ENCODE measurements around the gene IFT81. TPM values are rescaled to one million over a fixed set of nuclear protein-coding genes. Genes with fewer than 3 reads are reported as not detected.
A peak's percentile ranks its signal among the peaks of the same experiment; 100 is the strongest.

IFT81 gene
- total and polyA plus RNA-seq, 7 experiments from 2014 or later = 0.66 to 1.3 (median 1.0) TPM

DNA sequence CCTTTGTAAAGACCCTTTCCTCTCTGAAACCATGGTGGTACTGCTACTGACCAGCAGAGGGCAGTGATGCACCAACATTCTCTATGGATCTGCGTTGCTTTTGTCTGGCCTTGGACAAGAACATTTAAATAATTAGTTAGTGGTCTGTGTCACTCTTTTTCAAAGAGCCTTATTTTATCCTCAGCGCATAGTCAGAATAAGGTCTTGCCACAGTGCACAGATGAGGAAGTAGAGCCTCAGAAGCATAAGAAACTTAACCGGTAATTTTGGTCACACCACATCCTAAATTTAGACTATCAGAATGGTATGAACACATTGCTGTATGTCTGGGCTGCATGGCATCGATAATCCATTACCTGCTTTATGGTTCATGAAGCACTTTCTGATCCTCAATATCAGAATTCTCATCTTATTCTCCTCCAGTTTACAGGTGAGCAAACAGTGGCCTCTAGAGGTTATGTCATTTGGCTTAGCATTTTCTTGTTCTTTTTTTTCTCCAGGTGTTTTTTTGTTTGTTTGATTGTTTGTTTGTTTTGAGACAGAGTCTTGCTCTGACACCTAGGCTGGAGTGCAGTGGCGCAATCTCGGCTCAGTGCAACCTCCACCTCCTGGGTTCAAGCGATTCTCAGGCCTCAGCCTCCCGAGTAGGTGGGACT lies 23.7 kb upstream of the IFT81 start:
- Mint-ChIP-seq H3K36me3 (no peaks in the 10 kb centered on the region), H3K27me3 (no peaks in the 10 kb centered on the region), H3K4me1 (peaks cover 0 to 13% (median 8%) of the 10 kb centered on the region in 7 donors), H3K9me3 (no peaks in the 10 kb centered on the region), H3K27ac (peak overlapping the region in 4 of 9 donors; percentile 3 to 69 (median 42)), H3K4me3 (peak overlapping the region in 2 of 10 donors; percentile 12 to 44)
- H3K36me3 ChIP-seq (ENCODE audit: control insufficient read depth in 2 of 3, insufficient read depth in 3 of 3, low read length in 3 of 3) = no peaks in the 10 kb centered on the region
- intact Hi-C loops (cut with micrococcal nuclease) = loop anchor here (1.0 to 5.0 kb wide), 15 partner anchors 21 to 788 kb away; partner anchors contain the start of genes ATP2A2 (in 1 of the 2), C12orf76 (in 1 of the 2) and IFT81 (in 1 of the 2)
- ChIA-PET POLR2A (interaction anchor here (0.6 to 1.0 kb wide), 2 partner anchors 324 to 331 kb away, joined by 3 to 5 read pairs; no protein-coding TSS in a partner anchor), CTCF (interaction anchor here (0.6 to 2.8 kb wide), 8 partner anchors 54 to 1534 kb away, joined by 3 to 24 read pairs (median 6); no protein-coding TSS in a partner anchor)
- no peaks in the 10 kb centered on the region for H3K9me3 ChIP-seq (ENCODE audit: control insufficient read depth in 2 of 3, low read length in 3 of 3)
- DNase-seq (peak in 8 of 9 donors; percentile 33 to 60 (median 55)), ATAC-seq (peak; percentile 92)
- no peaks in the 10 kb centered on the region for H3K27me3 ChIP-seq (ENCODE audit: control insufficient read depth in 2 of 2, insufficient read depth in 2 of 2, low read length in 2 of 2)
- peaks cover 3 to 4% of the 10 kb centered on the region in 2 donors for H3K4me1 ChIP-seq (ENCODE audit: control insufficient read depth in 2 of 2, insufficient read depth in 2 of 2, low read length in 2 of 2)
- no peak overlapping the region for H3K27ac ChIP-seq (ENCODE audit: low read depth, low read length)
- H3K4me3 ChIP-seq (ENCODE audit: low read length) = no peak overlapping the region

DNA sequence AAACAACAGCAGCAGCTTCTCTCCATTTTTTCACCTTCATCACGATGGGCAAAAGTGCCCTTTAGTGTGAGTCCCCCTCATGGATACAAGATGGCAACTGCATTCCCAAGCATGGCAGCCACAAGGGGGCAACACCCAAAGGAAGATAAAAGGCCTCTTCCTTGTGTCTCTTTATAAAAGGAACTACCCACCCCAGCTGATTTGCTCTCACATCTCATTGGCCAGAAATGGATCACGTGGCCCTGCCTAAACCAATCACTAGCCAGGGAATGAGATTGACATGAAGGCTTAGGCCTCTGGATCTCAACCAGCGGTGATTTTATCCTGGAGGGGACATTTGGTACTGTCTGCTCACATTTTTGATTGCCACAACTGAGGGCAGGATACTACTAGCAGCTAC lies 21.9 kb upstream of the IFT81 start:
- intact Hi-C loops (cut with micrococcal nuclease) = loop anchor here (5.0 kb wide), 3 partner anchors 295 to 500 kb away; no protein-coding TSS in a partner anchor
- DNase-seq = peak in 4 of 9 donors; percentile 5 to 25 (median 18)
- H3K27me3 Mint-ChIP-seq = peaks cover 0 to 3% (median 0%) of the 10 kb centered on the region in 5 donors
- peaks cover 0 to 13% (median 8%) of the 10 kb centered on the region in 7 donors for H3K4me1 Mint-ChIP-seq
- peak; percentile 53 for ATAC-seq
- POLR2A ChIA-PET = interaction anchor here (1.6 kb wide), 1 partner anchor 329 kb away, joined by 4 read pairs; no protein-coding TSS in a partner anchor
- CTCF ChIA-PET = interaction anchor here (0.6 to 2.4 kb wide), 4 partner anchors 125 to 329 kb away, joined by 3 to 24 read pairs (median 6); no protein-coding TSS in a partner anchor
- no peaks in the 10 kb centered on the region for H3K9me3 ChIP-seq (ENCODE audit: control insufficient read depth in 2 of 3, low read length in 3 of 3)
- H3K4me3 Mint-ChIP-seq = no peak overlapping the region
- no peaks in the 10 kb centered on the region for H3K9me3 Mint-ChIP-seq
- peaks cover 3 to 4% of the 10 kb centered on the region in 2 donors for H3K4me1 ChIP-seq (ENCODE audit: control insufficient read depth in 2 of 2, insufficient read depth in 2 of 2, low read length in 2 of 2)
- H3K4me3 ChIP-seq (ENCODE audit: low read length) = no peak overlapping the region
- no peak overlapping the region for H3K27ac ChIP-seq (ENCODE audit: low read depth, low read length)
- no peaks in the 10 kb centered on the region for H3K36me3 Mint-ChIP-seq
- no peaks in the 10 kb centered on the region for H3K36me3 ChIP-seq (ENCODE audit: control insufficient read depth in 2 of 3, insufficient read depth in 3 of 3, low read length in 3 of 3)
- H3K27ac Mint-ChIP-seq = peak overlapping the region in 2 of 9 donors; percentile 9 to 54
- H3K27me3 ChIP-seq (ENCODE audit: control insufficient read depth in 2 of 2, insufficient read depth in 2 of 2, low read length in 2 of 2) = no peaks in the 10 kb centered on the region

DNA sequence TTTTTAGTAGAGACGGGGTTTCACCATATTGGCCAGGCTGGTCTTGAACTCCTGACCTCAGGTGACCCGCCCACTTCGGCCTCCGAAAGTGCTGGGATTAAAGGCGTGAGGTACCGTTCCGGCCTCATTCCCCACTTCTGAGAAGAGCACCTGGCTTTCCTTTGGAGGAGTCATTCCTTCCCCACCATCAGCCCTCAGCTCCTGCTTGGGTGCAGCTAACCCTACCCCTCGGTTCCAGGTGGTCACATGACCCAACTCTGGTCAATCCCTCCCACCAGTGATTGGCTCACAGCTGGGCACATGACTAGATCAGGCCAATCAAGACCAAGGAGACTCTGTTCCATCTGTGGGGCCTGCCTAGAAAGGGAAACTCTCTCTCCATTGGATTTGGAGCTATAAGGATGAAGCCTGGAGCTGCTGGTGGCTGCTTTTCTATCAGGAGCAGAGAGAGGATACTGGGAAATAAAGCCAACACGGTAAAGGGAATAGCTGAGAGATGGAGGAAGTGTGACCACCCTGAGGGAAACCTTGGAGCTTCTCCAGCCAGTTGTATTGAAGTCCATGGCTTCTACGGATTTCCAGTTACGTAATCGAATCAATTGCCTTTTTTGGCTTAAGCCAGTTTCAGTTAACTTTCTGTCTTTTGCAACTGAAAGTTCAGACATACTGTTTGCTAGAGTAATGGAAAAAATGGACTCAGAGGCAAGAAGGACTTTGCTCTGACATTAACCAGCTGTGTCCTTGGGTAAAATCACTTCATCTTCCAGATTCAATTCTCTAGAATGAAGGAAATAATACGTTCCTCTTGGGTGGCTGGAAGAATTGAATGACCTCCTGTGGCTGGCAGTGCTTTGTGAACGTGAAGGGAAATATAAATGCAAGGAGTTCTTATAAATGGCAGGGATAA lies 19.7 kb upstream of the IFT81 start:
- no peaks in the 10 kb centered on the region for H3K9me3 ChIP-seq (ENCODE audit: control insufficient read depth in 2 of 3, low read length in 3 of 3)
- intact Hi-C loops (cut with micrococcal nuclease) = loop anchor here (5.0 kb wide), 3 partner anchors 297 to 498 kb away; no protein-coding TSS in a partner anchor
- no peak for DNase-seq
- H3K4me1 ChIP-seq (ENCODE audit: control insufficient read depth in 2 of 2, insufficient read depth in 2 of 2, low read length in 2 of 2) = peaks cover 3 to 4% of the 10 kb centered on the region in 2 donors
- no peaks in the 10 kb centered on the region for H3K9me3 Mint-ChIP-seq
- H3K27ac ChIP-seq (ENCODE audit: low read depth, low read length) = no peak overlapping the region
- H3K27ac Mint-ChIP-seq = no peak overlapping the region
- peaks cover 0 to 11% (median 0%) of the 10 kb centered on the region in 5 donors for H3K27me3 Mint-ChIP-seq
- no peak overlapping the region for H3K4me3 Mint-ChIP-seq
- POLR2A ChIA-PET = no interaction called here
- ATAC-seq = no peak
- peaks cover 0 to 11% (median 8%) of the 10 kb centered on the region in 7 donors for H3K4me1 Mint-ChIP-seq
- no peaks in the 10 kb centered on the region for H3K36me3 ChIP-seq (ENCODE audit: control insufficient read depth in 2 of 3, insufficient read depth in 3 of 3, low read length in 3 of 3)
- H3K4me3 ChIP-seq (ENCODE audit: low read length) = no peak overlapping the region
- H3K27me3 ChIP-seq (ENCODE audit: control insufficient read depth in 2 of 2, insufficient read depth in 2 of 2, low read length in 2 of 2) = no peaks in the 10 kb centered on the region
- H3K36me3 Mint-ChIP-seq = no peaks in the 10 kb centered on the region
- CTCF ChIA-PET = interaction anchor here (0.6 to 1.4 kb wide), 3 partner anchors 31 to 374 kb away, joined by 3 to 4 read pairs (median 3); no protein-coding TSS in a partner anchor

DNA sequence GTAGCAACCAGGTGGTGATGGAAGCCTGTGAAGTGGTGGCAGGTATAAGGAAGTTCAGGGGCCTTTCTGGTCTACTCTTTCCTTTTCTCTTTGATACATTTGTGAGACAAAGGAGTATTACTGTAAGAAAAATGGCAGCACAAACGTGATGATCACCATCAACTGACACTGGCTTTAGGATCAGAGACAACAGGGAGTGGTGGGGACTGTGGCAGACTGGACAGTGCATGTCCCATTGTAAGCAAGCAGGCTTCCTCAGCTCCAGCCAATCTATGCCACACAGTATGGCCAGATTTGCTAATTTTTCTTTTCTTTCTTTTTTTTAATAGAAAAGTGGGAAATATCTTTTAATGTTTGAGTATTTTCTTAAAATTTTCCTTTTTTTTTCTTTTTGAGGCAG lies 19.0 kb upstream of the IFT81 start:
- H3K36me3 ChIP-seq (ENCODE audit: control insufficient read depth in 2 of 3, insufficient read depth in 3 of 3, low read length in 3 of 3) = no peaks in the 10 kb centered on the region

DNA sequence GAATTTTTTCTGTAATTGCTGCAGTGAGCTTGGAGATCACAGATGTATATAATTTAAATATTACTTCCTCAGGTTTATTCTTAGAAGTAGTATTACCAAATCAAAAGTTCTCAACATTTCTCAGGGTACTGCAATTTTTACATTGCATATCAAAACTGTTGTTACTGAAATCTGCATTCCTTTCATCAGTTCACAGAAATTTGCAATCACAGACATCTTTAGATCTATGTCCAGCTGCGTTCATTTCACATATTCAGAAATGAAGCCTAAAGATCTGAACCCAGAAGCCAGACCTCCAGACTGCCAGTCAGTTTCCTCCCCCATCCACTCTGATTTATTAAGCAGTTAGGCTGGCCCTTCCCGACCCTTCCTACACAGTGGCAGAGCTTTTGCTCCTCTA lies 18.2 kb upstream of the IFT81 start:
- Mint-ChIP-seq H3K27me3 (peaks cover 0 to 11% (median 0%) of the 10 kb centered on the region in 5 donors), H3K27ac (no peak overlapping the region), H3K4me1 (peaks cover 0 to 3% (median 0%) of the 10 kb centered on the region in 7 donors), H3K4me3 (no peak overlapping the region), H3K36me3 (no peaks in the 10 kb centered on the region), H3K9me3 (no peaks in the 10 kb centered on the region)
- H3K9me3 ChIP-seq (ENCODE audit: control insufficient read depth in 2 of 3, low read length in 3 of 3) = no peaks in the 10 kb centered on the region
- ChIA-PET POLR2A (no interaction called here), CTCF (no interaction called here)
- no peak for DNase-seq
- no peaks in the 10 kb centered on the region for H3K4me1 ChIP-seq (ENCODE audit: control insufficient read depth in 2 of 2, insufficient read depth in 2 of 2, low read length in 2 of 2)
- no peak for ATAC-seq
- no peak overlapping the region for H3K4me3 ChIP-seq (ENCODE audit: low read length)
- H3K36me3 ChIP-seq (ENCODE audit: control insufficient read depth in 2 of 3, insufficient read depth in 3 of 3, low read length in 3 of 3) = no peaks in the 10 kb centered on the region
- H3K27ac ChIP-seq (ENCODE audit: low read depth, low read length) = no peak overlapping the region
- H3K27me3 ChIP-seq (ENCODE audit: control insufficient read depth in 2 of 2, insufficient read depth in 2 of 2, low read length in 2 of 2) = no peaks in the 10 kb centered on the region
- intact Hi-C loops (cut with micrococcal nuclease) = no loop called here

More for the DNA sequence above, 19.0 kb upstream of the IFT81 start:
- H3K4me3 ChIP-seq (ENCODE audit: low read length) = no peak overlapping the region
- H3K36me3 Mint-ChIP-seq = no peaks in the 10 kb centered on the region
- POLR2A ChIA-PET = no interaction called here
- H3K27me3 ChIP-seq (ENCODE audit: control insufficient read depth in 2 of 2, insufficient read depth in 2 of 2, low read length in 2 of 2) = no peaks in the 10 kb centered on the region
- ATAC-seq = no peak
- no peaks in the 10 kb centered on the region for H3K9me3 ChIP-seq (ENCODE audit: control insufficient read depth in 2 of 3, low read length in 3 of 3)
- H3K4me1 Mint-ChIP-seq = peaks cover 0 to 9% (median 6%) of the 10 kb centered on the region in 7 donors
- peaks cover 0 to 11% (median 0%) of the 10 kb centered on the region in 5 donors for H3K27me3 Mint-ChIP-seq
- H3K4me3 Mint-ChIP-seq = no peak overlapping the region
- no peaks in the 10 kb centered on the region for H3K9me3 Mint-ChIP-seq
- H3K4me1 ChIP-seq (ENCODE audit: control insufficient read depth in 2 of 2, insufficient read depth in 2 of 2, low read length in 2 of 2) = peaks cover 3 to 4% of the 10 kb centered on the region in 2 donors
- H3K27ac ChIP-seq (ENCODE audit: low read depth, low read length) = no peak overlapping the region
- intact Hi-C loops (cut with micrococcal nuclease) = no loop called here
- no peak overlapping the region for H3K27ac Mint-ChIP-seq
- CTCF ChIA-PET = interaction anchor here (1.4 kb wide), 1 partner anchor 326 kb away, joined by 4 read pairs; no protein-coding TSS in a partner anchor
- DNase-seq = no peak

All from naive thymus-derived CD4-positive, alpha-beta T cell (primary cell).